HG03460 (cell line): ENCODE results near the gene LECT2.

ENCODE experiments used
- ATAC-seq: cut with Tn5 transposase; IDR thresholded peaks from one replicate; pipeline ENCODE4 v1.9.1; 2021; ENCODE audit not compliant: unreplicated experiment

The LECT2 gene

GRCh38 chr5:135954899-135955298 lies at the start of gene LECT2:
Gene LECT2, minus strand, starts transcription at chr5:135954983. Its CDS starts 150 bp downstream, at chr5:135954833.
- no peak for ATAC-seq

GRCh38 chr5:136004436-136004835 lies 49.7 kb upstream of the LECT2 start:
- ATAC-seq, result no peak

DNA sequence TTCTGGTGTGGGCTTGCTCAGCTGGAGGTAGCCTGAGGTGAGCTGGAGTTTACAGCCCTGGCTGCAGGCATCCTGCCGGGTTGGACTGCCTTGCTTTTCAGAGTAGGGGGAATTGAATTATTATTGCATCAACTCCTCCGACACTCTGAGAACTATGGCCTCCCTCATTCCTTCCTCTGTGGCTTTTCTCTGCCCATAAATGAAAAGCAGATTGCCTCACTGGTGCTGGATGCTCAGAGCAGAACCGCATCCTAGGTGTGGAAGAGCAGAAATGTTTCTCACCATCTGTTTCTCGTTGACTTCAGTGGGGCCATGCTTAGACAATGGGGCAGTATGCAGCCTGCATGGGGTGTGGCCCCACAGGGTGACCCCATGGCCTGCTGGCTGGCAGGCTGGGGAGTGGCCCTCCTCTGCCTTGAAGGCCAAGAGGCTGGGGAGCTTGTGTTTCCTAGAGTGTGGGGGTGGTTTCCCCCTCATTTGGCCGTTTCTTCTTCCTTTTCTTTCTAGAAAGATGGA lies 46.7 kb upstream of the LECT2 start:
- no peak for ATAC-seq

- no peak for ATAC-seq
These were observed 46.1 kb upstream of the LECT2 start for GRCh38 chr5:136000932-136001331.

DNA sequence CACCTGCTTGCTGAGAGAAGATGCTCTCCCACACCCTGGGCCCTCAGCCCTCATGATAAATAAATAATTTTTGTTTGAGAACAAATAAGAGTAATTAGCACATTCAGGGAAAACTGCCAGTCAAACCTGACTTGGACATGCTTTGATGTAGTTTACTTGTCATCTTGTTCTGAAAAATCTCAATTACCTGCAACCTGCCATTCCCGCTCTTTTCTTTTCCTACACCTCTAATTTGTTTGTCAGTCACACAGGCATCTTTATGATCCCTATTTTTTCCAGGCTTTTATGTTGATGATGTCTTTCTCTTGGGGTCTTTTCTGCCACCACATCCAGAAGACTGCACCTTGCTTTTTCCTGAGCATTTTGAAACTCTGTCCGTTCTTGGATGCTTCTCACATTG lies 45.4 kb upstream of the LECT2 start:
- no peak for ATAC-seq

GRCh38 chr5:135999406-136000139 lies 44.8 kb upstream of the LECT2 start:
- ATAC-seq, result no peak

GRCh38 chr5:135998889-135999288 lies 44.1 kb upstream of the LECT2 start:
- no peak for ATAC-seq

DNA sequence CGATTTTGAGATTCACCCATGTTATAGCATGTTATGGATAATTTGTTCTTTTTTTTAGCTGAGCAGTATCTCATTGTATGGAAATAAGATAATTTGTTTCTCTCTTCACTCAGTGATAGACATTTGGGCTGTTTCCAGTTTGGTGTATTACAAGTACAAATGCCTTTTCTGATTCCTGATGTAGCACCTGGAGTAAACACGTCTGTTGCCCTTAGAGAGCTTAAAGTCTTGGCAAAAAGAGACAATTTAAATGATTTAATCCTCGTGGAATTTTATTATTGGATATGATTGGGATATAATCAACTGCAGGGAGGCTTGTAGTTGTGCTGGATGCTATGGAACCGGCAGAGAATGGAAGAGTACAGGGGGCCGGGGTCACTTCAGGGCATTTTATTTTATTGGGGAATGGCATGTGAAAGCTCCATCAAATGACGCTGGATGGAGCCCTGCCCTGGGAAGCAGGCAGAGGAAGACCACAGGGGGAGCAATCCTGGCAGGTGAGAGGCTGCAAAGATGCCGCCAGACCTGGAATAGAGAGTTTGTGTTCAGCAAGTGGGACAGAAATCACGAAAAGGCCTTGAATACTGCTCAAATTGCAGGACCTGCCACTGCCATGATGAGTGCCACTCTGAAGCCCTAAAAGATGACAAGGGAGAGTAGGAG lies 43.0 kb upstream of the LECT2 start:
- ATAC-seq, result no peak

DNA sequence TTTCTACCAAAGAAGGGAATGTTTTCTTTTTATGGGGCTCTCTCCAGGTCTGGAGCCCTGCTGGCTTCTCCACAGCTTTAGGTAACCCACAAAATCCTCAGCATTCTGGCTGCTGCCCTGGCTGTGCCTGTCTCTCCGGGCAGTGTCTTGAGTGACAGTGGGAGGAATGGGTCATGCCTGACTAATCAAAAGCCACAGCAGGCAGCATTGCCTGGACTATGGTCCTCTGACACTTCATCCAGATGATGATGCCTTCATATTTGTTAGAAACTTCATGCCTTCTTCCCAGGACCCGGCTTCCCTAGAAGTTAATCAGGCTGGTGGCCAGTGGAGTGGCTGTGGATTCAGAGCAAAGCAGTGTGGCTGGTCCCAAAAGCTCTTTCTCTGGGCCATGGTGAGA lies 41.8 kb upstream of the LECT2 start:
- no peak for ATAC-seq

GRCh38 chr5:135995976-135996375 lies 41.2 kb upstream of the LECT2 start:
- no peak for ATAC-seq

GRCh38 chr5:135993880-135994636 lies 39.3 kb upstream of the LECT2 start:
- no peak for ATAC-seq

DNA sequence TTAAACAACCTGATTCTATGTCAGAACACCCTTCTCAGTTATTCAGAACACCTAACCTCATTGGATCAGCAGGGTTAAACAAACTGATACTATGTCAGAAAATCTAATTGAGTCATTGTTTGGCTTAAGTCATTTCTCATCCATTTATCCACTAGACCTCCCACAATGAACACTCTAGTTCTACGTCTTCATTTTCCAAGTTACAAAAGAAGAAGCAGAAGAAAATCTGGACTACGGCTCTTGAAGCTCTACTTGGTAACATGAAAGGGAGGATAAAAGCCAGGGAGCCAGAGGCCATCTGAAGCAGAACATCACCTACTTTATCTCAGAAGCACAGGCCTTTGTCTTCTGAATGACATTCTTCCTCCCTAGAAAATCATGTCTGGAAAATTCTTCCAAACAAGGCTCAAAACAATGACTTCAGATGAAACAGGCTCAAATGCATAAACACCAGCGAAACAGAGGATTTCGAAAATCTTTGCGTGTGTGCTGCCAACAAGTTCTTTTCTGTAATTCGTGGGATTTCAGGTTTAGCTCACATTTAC lies 38.6 kb upstream of the LECT2 start:
- no peak for ATAC-seq

GRCh38 chr5:135991429-135991828 lies 36.6 kb upstream of the LECT2 start:
- no peak for ATAC-seq

DNA sequence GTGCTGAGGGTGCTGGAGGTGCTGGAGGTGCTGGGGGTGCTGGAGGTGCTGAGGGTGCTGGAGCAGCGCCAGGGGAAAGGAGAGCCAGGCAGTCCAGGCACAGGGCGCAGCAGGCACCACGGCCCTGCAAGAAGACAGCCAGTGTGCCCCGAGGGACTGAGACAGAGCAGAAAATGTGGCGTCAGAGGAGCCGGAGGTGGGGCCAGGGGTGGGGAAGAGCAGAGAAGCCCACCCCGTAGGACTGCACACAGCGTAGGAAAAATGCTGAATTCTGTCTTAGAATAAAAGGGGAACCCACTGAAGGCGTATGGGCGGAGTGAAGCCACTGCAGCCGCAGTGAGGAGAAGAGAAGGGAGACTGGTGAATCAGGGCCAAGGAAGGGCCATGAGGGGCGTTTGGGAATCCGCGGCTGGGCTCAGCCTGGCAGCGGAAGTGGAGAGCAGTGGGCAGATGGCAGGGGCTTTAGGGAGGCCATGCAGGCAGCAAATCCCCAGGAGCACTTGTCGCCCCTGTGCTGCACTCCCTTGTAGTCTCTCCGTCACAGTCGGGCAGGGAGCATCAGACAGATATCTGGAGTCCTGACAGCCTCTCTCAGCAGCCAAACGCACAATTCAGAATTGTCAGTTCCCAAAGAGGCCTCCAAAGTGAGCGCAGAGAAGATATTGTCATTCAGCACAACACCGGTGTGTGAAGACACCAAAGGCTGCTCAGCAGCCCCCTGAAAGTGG lies 35.9 kb upstream of the LECT2 start:
- ATAC-seq, result no peak

DNA sequence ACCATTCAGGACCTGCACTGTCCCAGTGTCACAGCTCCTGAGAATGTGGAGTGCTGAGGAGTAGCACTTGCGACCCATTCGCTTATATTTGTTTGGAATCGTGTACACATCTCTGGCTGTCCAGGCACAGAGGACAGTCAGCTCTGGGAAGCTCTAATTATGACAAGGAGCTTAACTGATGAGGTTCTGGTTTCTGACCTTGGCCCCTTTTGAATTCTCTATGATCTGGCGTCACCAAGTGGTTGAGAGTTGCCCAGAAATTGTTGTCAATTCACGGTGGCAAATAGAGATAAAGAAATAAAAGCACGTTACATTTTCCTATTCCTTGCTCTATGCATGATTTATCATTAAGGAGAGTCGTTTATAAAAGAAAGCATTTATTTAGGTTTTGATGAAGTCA lies 34.9 kb upstream of the LECT2 start:
- ATAC-seq, result no peak

- ATAC-seq, result no peak
These were observed 33.8 kb upstream of the LECT2 start for GRCh38 chr5:135988546-135988945.

DNA sequence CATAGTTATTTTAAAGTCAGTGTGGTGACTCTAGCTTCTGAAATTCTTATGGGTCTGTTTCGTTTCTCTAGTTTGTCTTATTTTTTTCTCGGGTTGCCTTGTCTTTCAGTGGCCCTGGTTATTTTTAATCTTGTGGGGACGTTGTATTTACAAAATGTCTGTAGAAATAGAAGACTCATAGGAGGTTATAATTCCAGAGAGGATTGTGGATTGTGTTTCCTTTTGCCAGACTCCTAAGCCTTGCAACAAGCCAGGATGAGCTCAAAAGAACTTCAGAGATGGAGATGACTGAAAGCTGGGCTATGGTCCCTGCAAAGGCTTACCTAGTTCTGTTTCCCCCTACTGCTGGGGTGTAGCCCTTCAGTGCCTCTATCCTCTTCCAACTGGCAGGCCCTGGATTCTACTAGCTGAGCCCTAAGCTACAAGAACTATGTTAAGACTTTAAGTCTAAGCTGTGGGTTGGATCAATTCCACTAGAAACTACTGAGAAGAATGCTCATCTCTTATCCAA lies 32.2 kb upstream of the LECT2 start:
- ATAC-seq, result no peak

DNA sequence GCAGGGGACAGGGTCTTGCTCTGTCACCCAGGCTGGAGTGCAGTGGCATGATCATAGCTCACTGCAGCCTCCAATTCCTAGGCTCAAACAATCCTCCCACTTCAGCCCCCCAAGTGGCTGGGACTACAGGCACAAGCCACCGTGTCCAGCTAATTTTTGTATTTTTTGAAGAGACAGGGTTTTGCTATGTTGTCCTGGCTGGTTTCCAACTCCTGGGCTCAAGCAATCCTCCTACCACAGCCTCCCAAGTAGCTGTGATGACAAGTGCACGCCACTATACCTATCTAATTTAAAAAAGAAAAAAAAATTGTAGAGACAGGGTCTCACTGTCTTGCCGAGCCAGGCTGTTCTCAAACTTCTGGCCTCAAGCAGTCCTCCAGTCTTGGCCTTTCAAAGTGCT lies 31.6 kb upstream of the LECT2 start:
- no peak for ATAC-seq

- no peak for ATAC-seq
These were observed 31.2 kb upstream of the LECT2 start for GRCh38 chr5:135985951-135986350.

GRCh38 chr5:135980620-135981019 lies 25.8 kb upstream of the LECT2 start:
- no peak for ATAC-seq

DNA sequence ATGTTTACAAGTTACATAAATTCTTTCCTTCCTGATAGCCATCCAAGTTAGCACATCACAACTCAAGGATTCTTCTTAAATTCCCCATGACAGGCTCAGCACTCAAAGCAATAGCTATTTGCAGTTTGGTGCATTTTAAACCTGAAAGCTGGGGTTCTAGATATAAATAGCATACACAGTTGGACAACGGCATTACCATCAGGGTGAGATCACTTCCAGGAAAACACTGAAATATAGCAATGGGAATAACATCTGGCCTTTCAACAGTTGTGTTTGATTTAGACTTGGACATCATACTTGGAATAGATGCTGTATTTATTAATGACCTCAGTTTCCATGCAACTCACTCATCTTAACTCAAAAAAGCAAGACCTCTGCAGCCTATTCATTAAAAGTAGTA lies 24.7 kb upstream of the LECT2 start:
- no peak for ATAC-seq
